Central memory CD8-positive, alpha-beta T cell (primary cell): Measurements from ENCODE around the gene IFNL2.

Experiments
- ATAC-seq: fragments of 150-1000 bp; cut with Tn5 transposase; replicated peaks from 2 replicates; pipeline ENCODE4 v1.10.0; 2022; ENCODE audit warnings: mild to moderate bottlenecking, moderate FRiP score, moderate number of reproducible peaks; ENCODE audit not compliant: poor library complexity, severe bottlenecking; ENCODE audit errors: extremely low read depth
- DNase-seq, 2 donors: peaks; one replicate each; pipeline ENCODE4 v3.0.0; 2021; ENCODE audit warnings: low spot score in 2 of 2
- H3K27ac Mint-ChIP-seq: one replicate; pipeline ENCODE4 v1.8.0; 2022; ENCODE audit warnings: low read depth, mild to moderate bottlenecking, moderate library complexity, mixed read lengths
- H3K27me3 Mint-ChIP-seq: one replicate; pipeline ENCODE4 v1.8.0; 2022; ENCODE audit warnings: mixed read lengths
- H3K36me3 Mint-ChIP-seq: one replicate; pipeline ENCODE4 v1.8.0; 2022; ENCODE audit warnings: mild to moderate bottlenecking, moderate library complexity, mixed read lengths; ENCODE audit not compliant: insufficient read depth
- H3K4me1 Mint-ChIP-seq: one replicate; pipeline ENCODE4 v1.8.0; 2022; ENCODE audit warnings: mixed read lengths
- H3K4me3 Mint-ChIP-seq: one replicate; pipeline ENCODE4 v1.8.0; 2022; ENCODE audit warnings: mild to moderate bottlenecking, moderate library complexity, mixed read lengths
- H3K9me3 Mint-ChIP-seq: one replicate; pipeline ENCODE4 v1.8.0; 2022; ENCODE audit warnings: mixed read lengths

IFNL2 gene

DNA sequence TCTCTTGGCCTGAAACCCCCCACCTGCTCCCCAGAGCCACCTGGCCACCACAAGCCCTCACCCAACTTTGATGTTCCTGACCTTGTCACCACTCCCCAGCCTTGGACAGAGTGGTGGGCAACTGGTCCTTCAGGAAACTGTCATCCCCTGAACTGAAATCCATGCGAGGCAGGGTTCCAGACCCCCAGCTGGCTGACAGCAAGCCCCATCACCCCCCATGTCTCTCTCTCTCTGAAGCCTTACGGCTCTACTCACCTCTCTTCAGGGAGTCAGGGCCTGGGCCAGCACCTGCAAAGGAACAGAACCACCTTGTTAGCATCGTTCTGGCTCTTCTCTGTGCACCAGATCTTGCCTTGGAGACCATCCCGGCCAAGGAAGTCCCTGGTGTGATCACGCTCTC is 49.9 kb downstream of the IFNL2 start:
- Mint-ChIP-seq H3K9me3 (no peaks in the 10 kb centered on the region), H3K4me3 (no peak overlapping the region), H3K27me3 (no peaks in the 10 kb centered on the region), H3K4me1 (peaks cover 41% of the 10 kb centered on the region), H3K36me3 (peaks cover 15% of the 10 kb centered on the region), H3K27ac (no peak overlapping the region)
- no peak for DNase-seq
- no peak for ATAC-seq

DNA sequence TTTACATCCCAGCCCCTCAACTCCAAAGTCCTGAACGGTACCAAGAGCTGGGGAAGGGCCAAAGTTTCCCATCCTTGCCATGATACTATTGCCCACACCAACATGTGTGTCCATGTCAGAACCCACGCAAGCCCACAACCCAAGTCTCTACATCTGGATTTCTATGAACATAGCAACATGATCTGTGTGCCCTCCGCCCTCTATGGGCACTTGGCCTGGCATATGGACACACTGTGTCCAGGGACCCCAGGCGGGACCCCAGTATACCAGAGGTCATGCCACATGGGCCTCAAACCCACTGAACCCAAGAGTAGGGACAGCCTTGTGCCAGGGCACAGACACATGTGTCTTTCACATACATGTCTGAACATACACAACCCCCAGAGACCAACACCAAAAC is 50.5 kb downstream of the IFNL2 start:
- no peak for ATAC-seq
- H3K4me3 Mint-ChIP-seq, result peak overlapping the region; percentile 72
- no peak for DNase-seq
- peaks cover 39% of the 10 kb centered on the region for H3K4me1 Mint-ChIP-seq
- H3K27ac Mint-ChIP-seq, result no peak overlapping the region
- no peaks in the 10 kb centered on the region for H3K9me3 Mint-ChIP-seq
- H3K27me3 Mint-ChIP-seq, result no peaks in the 10 kb centered on the region
- H3K36me3 Mint-ChIP-seq, result peaks cover 14% of the 10 kb centered on the region

DNA sequence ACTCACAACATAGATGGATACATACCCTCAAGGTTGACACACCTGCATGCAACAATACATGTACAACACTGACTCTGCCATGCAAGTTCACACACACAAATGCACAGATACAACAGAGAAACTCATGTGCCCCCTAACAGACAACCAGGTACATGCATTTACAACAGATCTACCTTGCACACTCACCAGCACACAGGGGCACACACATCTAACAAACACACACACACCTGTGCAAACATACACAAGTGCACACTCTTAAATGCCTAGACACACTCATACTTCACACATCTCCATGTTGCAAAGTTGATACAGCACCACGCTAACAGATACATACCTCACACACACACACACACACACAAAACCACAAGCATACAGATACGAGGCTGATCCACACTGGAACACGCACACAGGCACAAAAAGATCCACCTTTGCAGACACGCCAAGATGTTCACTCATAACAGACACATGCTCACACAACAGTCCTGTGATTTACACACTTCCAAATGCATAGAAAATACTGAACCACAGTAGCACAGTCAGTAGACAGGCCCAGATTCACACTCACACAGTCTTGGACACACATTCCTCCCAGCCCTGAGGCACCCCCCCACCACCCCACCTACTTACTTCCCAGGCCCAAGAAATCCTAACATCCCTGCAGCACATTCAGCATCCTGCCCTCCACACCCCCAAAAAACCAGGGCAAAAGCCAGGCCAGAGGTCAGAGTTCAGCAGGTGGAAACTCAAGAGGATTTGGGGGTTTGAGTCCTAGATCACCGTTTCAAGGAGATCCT is 51.1 kb downstream of the IFNL2 start:
- no peak overlapping the region for H3K27ac Mint-ChIP-seq
- DNase-seq, result no peak
- peaks cover 38% of the 10 kb centered on the region for H3K4me1 Mint-ChIP-seq
- no peaks in the 10 kb centered on the region for H3K9me3 Mint-ChIP-seq
- H3K36me3 Mint-ChIP-seq, result peaks cover 11% of the 10 kb centered on the region
- peak overlapping the region; percentile 72 for H3K4me3 Mint-ChIP-seq
- ATAC-seq, result no peak
- H3K27me3 Mint-ChIP-seq, result no peaks in the 10 kb centered on the region
